Epithelial cell of proximal tubule (primary cell): ENCODE results near the gene OPTN. TPM values are rescaled to one million over a fixed set of nuclear protein-coding genes. Genes with fewer than 3 reads are reported as not detected.
"Not testable (repeated sequence)": the region's sequence is repeated elsewhere in the genome, so short reads cannot be mapped to it uniquely, and the experiment has no call there.

Experiments used
- DNase-seq: peaks from one replicate; pipeline ENCODE4 v3.0.0-alpha.2; 2011; ENCODE audit warnings: low read depth
- H3K4me3 ChIP-seq: 2 replicates; pipeline ENCODE4 v1.5.1; 2011; ENCODE audit warnings: low read depth, mild to moderate bottlenecking, low read length
- CTCF ChIP-seq: conservative IDR thresholded peaks from 2 replicates; pipeline ENCODE4 v1.5.1; 2012; ENCODE audit warnings: low read depth, mild to moderate bottlenecking, low read length
- total RNA-seq: library from RNA; depleted of rRNA; stranded (reverse); fragments of >200 nt; gene quantifications from 2 replicates; pipeline ENCODE4 v1.2.3, GENCODE V29; 2015

The OPTN gene
- total RNA-seq, result 40.8 and 64.4 TPM in 2 replicates

- TF ChIP-seq CTCF, result peak; percentile 79
- peak; percentile 67 for DNase-seq
- H3K4me3 ChIP-seq, result peak within 1 kb of the TSS; percentile 91
Measured at GRCh38 chr10:13099666-13100348, at the start of gene OPTN. Gene OPTN, plus strand, starts transcription at chr10:13100163. Its CDS starts 8,960 bp downstream, at chr10:13109123.

- DNase-seq, result no peak
- H3K4me3 ChIP-seq, result no peak overlapping the region
- no peak for TF ChIP-seq CTCF
Measured at GRCh38 chr10:13051126-13051694, 48.8 kb upstream of the OPTN start.

GRCh38 chr10:13053208-13053607 is 46.8 kb upstream of the OPTN start:
- H3K4me3 ChIP-seq, DNase-seq: not testable (repeated sequence)

- no peak overlapping the region for H3K4me3 ChIP-seq
- no peak for DNase-seq
- no peak for TF ChIP-seq CTCF
Measured at GRCh38 chr10:13053794-13054462, 46.0 kb upstream of the OPTN start.

GRCh38 chr10:13054844-13055243 is 45.1 kb upstream of the OPTN start:
- no peak for TF ChIP-seq CTCF
- no peak for DNase-seq
- no peak overlapping the region for H3K4me3 ChIP-seq

- no peak overlapping the region for H3K4me3 ChIP-seq
- no peak for DNase-seq
- TF ChIP-seq CTCF, result peak; percentile 45
Measured at GRCh38 chr10:13056456-13057077, 43.4 kb upstream of the OPTN start.

- no peak for DNase-seq
- no peak for TF ChIP-seq CTCF
- no peak overlapping the region for H3K4me3 ChIP-seq
Measured at GRCh38 chr10:13062803-13063202, 37.2 kb upstream of the OPTN start.
